HG02938 (cell line): ENCODE results near the gene CENPC.
"Not testable (repeated sequence)": the region's sequence is repeated elsewhere in the genome, so short reads cannot be mapped to it uniquely, and the experiment has no call there.

ENCODE experiments used
- ATAC-seq: cut with Tn5 transposase; IDR thresholded peaks from one replicate; pipeline ENCODE4 v1.9.1; 2021; ENCODE audit warnings: mild to moderate bottlenecking, moderate library complexity; ENCODE audit not compliant: unreplicated experiment

Gene CENPC

GRCh38 chr4:67483868-67484602 lies 61.3 kb downstream of the CENPC start:
- no peak for ATAC-seq

GRCh38 chr4:67480810-67481209 lies 64.5 kb downstream of the CENPC start:
- ATAC-seq = no peak

GRCh38 chr4:67475155-67475554 lies 70.1 kb downstream of the CENPC start:
- ATAC-seq = no peak

- no peak for ATAC-seq
These were observed 74.4 kb downstream of the CENPC start for GRCh38 chr4:67470871-67471270.

GRCh38 chr4:67468830-67469229 lies 76.5 kb downstream of the CENPC start:
- ATAC-seq = no peak

- no peak for ATAC-seq
These were observed 78.6 kb downstream of the CENPC start for GRCh38 chr4:67466751-67467150.

GRCh38 chr4:67465763-67466052 lies 79.6 kb downstream of the CENPC start:
- no peak for ATAC-seq

GRCh38 chr4:67465032-67465762 lies 80.1 kb downstream of the CENPC start:
- no peak for ATAC-seq

- no peak for ATAC-seq
These were observed 84.7 kb downstream of the CENPC start for GRCh38 chr4:67460574-67460973.

- ATAC-seq = no peak
These were observed 86.1 kb downstream of the CENPC start for GRCh38 chr4:67459164-67459563.

- ATAC-seq = no peak
These were observed 88.6 kb downstream of the CENPC start for GRCh38 chr4:67456577-67457196.

GRCh38 chr4:67452846-67453205 lies 92.5 kb downstream of the CENPC start:
- not testable (repeated sequence) for ATAC-seq

- no peak for ATAC-seq
These were observed 93.0 kb downstream of the CENPC start for GRCh38 chr4:67452100-67452845.

GRCh38 chr4:67451464-67451863 lies 93.8 kb downstream of the CENPC start:
- no peak for ATAC-seq

GRCh38 chr4:67448621-67449020 lies 96.7 kb downstream of the CENPC start:
- ATAC-seq = no peak

- ATAC-seq = no peak
These were observed 97.4 kb downstream of the CENPC start for GRCh38 chr4:67447873-67448272.

GRCh38 chr4:67446811-67447210 lies 98.5 kb downstream of the CENPC start:
- ATAC-seq = no peak

- not testable (repeated sequence) for ATAC-seq
These were observed 99.4 kb downstream of the CENPC start for GRCh38 chr4:67445881-67446280.

- ATAC-seq = no peak
These were observed 106.3 kb downstream of the CENPC start for GRCh38 chr4:67438975-67439374.

- no peak for ATAC-seq
These were observed 107.2 kb downstream of the CENPC start for GRCh38 chr4:67437974-67438713.

- peak; percentile 93 for ATAC-seq
These were observed 108.6 kb downstream of the CENPC start for GRCh38 chr4:67436742-67437141.
